ENCODE results near the gene INPP5B. TPM values are rescaled to one million over a fixed set of nuclear protein-coding genes. Genes with fewer than 3 reads are reported as not detected.
A peak's percentile ranks its signal among the peaks of the same experiment; 100 is the strongest.

Gene INPP5B
- total and polyA plus RNA-seq, 9 of the 15 experiments (the other 6 are each of a cell fraction or from before 2014, with no cell fraction given) = 14.1 to 28.7 (median 20.9) TPM

DNA sequence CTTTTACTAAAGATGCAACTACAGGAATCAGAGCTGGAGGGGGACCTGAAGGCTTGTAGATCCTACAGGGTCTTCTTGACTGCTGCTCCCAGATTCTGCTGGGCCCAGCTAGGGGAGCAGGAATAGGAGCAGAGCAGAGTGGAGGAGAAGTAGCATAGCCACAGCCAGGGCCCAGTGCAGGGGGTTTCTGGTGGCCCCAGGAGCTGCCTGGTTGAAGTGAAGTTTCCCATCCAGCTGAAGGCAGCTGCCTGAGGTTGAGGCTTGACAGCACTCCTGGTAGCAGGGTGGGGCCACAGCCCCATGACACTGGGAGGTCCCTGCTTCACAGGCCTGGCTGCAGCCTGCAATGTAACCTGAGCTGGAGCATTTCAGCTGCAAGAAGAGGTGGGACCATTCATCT, 2.0 kb upstream of the INPP5B start:
- no TSS peak for BruUV-seq (replicated peaks)
- Histone ChIP-seq H3K9me3 (replicated peaks; ENCODE audit: control insufficient read depth, insufficient read depth, low read depth, low read length) (no peaks in the 10 kb centered on the region), H4K20me1 (replicated peaks; ENCODE audit: control insufficient read depth, insufficient read depth, low read length) (no peaks in the 10 kb centered on the region), H3K4me3 (no peak overlapping the region), H3K27me3 (ENCODE audit: control insufficient read depth in 2 of 2, insufficient read depth in 2 of 2, low read length in 2 of 2) (no peaks in the 10 kb centered on the region), H3K9ac (ENCODE audit: insufficient read depth in 1 of 2, low read depth in 2 of 2, low read length in 2 of 2) (peak overlapping the region in 1 of 2 experiments; percentile 79; a peak in 2 of 4 replicates), H3K9me1 (ENCODE audit: control insufficient read depth, insufficient read depth, low read length) (no peaks in the 10 kb centered on the region), H3K36me3 (ENCODE audit: control insufficient read depth, insufficient read depth, low read length) (0 out of 3 replicates have a peak, but pooled peaks cover 4% of the 10 kb centered on the region), H3K79me2 (ENCODE audit: control insufficient read depth, insufficient read depth, low read length) (peaks cover 7% of the 10 kb centered on the region; the same call in 2 of the 3 replicates), H3K4me1 (replicated peaks in 1 of 2; ENCODE audit: control insufficient read depth in 2 of 2, insufficient read depth in 2 of 2, low read length in 2 of 2) (peaks cover 15 to 29% of the 10 kb centered on the region in 2 experiments; a peak in 4 of 5 replicates), H3K27ac (ENCODE audit: extremely low read depth, low read depth, low read length) (no peak overlapping the region), H2AFZ (ENCODE audit: low read depth, low read length) (no peak overlapping the region), H3K4me2 (ENCODE audit: insufficient read depth, low read length) (no peak overlapping the region)
- no peak for TF ChIP-seq SNIP1 (IDR thresholded peaks at IDR 0.05; ENCODE audit: low read depth)
- peak in 1 of 3 experiments; percentile 10 for TF ChIP-seq YY1 (IDR thresholded peaks at IDR 0.05; ENCODE audit: borderline replicate concordance in 1 of 3, control insufficient read depth in 1 of 3, extremely low read depth in 1 of 3, insufficient read depth in 3 of 3, insufficient read length in 1 of 3, insufficient replicate concordance in 2 of 3, low read depth in 1 of 3, low read length in 2 of 3)
- POLR2A ChIA-PET = interaction anchor here (0.5 to 3.3 kb wide), 7 partner anchors 10 to 1446 kb away, joined by 3 to 14 read pairs (median 6); no protein-coding TSS in a partner anchor
- no peak for FAIRE-seq
- DNase-seq (ENCODE audit: extremely low read depth in 1 of 4, low spot score in 3 of 4) = peak in 1 of 4 experiments; percentile 44
- in situ Hi-C loops (cut with MboI) (no loop called here), intact Hi-C loops (cut with micrococcal nuclease) (no loop called here)
- CTCF ChIA-PET (ENCODE audit: low intra/inter-chr PET ratio) = no interaction called here
- ATAC-seq = no peak

DNA sequence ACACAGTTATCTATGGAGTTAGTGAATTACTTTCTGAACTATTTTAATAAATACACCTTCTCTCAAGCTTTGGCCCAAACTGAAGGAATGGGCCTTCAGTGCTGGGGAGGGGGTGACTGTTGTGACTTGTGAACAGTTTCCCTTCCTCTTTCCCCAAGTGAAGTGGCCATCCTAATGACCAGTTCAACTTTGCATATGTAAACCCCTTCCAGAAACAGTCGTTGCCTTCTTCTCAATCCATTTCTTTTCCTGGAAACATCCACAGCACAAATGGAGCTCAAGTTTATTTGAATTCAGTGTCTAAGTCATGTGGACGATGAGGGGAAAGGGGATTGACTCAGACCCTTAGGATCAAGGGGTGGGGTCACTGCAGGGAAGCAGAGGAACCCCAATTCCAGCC, 1.3 kb upstream of the INPP5B start:
- H3K9me3 ChIP-seq (replicated peaks; ENCODE audit: control insufficient read depth, insufficient read depth, low read depth, low read length) = no peaks in the 10 kb centered on the region

More for the DNA sequence above, 1.3 kb upstream of the INPP5B start:
- no peaks in the 10 kb centered on the region for H3K27me3 ChIP-seq (ENCODE audit: control insufficient read depth in 2 of 2, insufficient read depth in 2 of 2, low read length in 2 of 2)
- H3K9ac ChIP-seq (ENCODE audit: insufficient read depth in 1 of 2, low read depth in 2 of 2, low read length in 2 of 2) = no peak overlapping the region
- intact Hi-C loops (cut with micrococcal nuclease) = no loop called here
- no peak overlapping the region for H3K4me3 ChIP-seq
- peaks cover 7% of the 10 kb centered on the region; the same call in 2 of the 3 replicates for H3K79me2 ChIP-seq (ENCODE audit: control insufficient read depth, insufficient read depth, low read length)
- H4K20me1 ChIP-seq (replicated peaks; ENCODE audit: control insufficient read depth, insufficient read depth, low read length) = no peaks in the 10 kb centered on the region
- H3K36me3 ChIP-seq (ENCODE audit: control insufficient read depth, insufficient read depth, low read length) = peaks cover 8% of the 10 kb centered on the region; the same call in 1 of the 3 replicates
- H2AFZ ChIP-seq (ENCODE audit: low read depth, low read length) = peak overlapping the region; percentile 2
- in situ Hi-C loops (cut with MboI) = no loop called here
- 20% methylated on average over 2 of the region's 2 CpGs for WGBS (ENCODE audit: insufficient coverage, low coverage, missing lambda C conversion rate)
- POLR2A ChIA-PET = interaction anchor here (0.7 to 3.3 kb wide), 6 partner anchors 9 to 868 kb away, joined by 3 to 14 read pairs (median 6); no protein-coding TSS in a partner anchor
- CTCF ChIA-PET (ENCODE audit: low intra/inter-chr PET ratio) = no interaction called here
- no peaks in the 10 kb centered on the region for H3K9me1 ChIP-seq (ENCODE audit: control insufficient read depth, insufficient read depth, low read length)
- no peak for TF ChIP-seq ETS2 (tag; IDR thresholded peaks at IDR 0.05; ENCODE audit: borderline replicate concordance, poor library complexity, severe bottlenecking)
- TF ChIP-seq HLTF (IDR thresholded peaks at IDR 0.05) = no peak
- FAIRE-seq = no peak
- no peak overlapping the region for H3K27ac ChIP-seq (ENCODE audit: extremely low read depth, low read depth, low read length)
- ATAC-seq = no peak
- no peak overlapping the region for H3K4me2 ChIP-seq (ENCODE audit: insufficient read depth, low read length)
- no peak for DNase-seq (ENCODE audit: extremely low read depth in 1 of 4, low spot score in 3 of 4)
- peaks cover 15 to 29% of the 10 kb centered on the region in 2 experiments; a peak in 4 of 5 replicates for H3K4me1 ChIP-seq (replicated peaks in 1 of 2; ENCODE audit: control insufficient read depth in 2 of 2, insufficient read depth in 2 of 2, low read length in 2 of 2)
- BruUV-seq (replicated peaks) = no TSS peak

Measured in K562 (cell line).